ENCODE data around the gene PTGES3L.
"Not testable (repeated sequence)": the region's sequence is repeated elsewhere in the genome, so short reads cannot be mapped to it uniquely, and the experiment has no call there.

The PTGES3L gene

DNA sequence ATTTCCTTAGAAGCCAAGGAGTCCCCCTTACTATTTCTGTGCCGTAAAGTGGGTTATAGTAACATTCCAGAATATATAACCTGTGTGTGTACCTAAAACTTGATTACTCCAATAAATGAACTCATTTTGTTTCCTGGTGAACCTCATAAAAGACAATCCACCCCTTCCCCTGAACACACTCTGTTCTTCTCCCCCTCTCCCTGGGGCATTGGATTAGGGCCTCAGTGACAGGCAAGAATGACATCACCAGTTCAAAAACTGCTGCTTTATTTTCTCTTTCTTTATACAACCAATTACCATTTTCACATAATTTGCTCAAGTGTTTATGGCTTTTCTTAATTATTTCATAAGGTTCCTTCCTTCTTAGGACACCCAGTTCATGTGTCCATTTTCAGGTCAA is 33.1 kb downstream of the PTGES3L start:
- no peak overlapping the region for H3K4me3 ChIP-seq (ENCODE audit: low read depth, low read length)
- DNase-seq (ENCODE audit: low read depth), result no peak
- TF ChIP-seq CTCF (IDR thresholded peaks at IDR 0.05; ENCODE audit: insufficient read depth, low read depth, low read length, missing control alignments), result no peak

DNA sequence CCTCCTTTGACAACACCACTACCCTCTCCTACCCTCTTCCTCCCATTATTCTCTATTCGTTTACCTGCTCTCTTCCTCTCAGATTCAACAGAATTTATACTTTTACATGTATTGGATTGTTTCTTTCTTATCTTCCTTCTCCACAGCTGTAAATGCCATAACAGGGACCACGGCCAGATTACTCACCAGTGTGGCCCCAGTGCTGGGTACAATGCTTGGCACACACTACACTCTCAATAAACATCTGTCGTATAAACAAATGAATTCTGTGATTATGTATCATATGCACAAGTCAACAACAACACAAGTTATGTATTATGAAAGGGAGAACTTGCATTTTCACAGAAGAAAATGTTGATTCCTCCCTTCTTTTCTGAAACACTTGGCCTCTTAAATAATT is 35.7 kb downstream of the PTGES3L start:
- no peak overlapping the region for H3K4me3 ChIP-seq (ENCODE audit: low read depth, low read length)
- no peak for TF ChIP-seq CTCF (IDR thresholded peaks at IDR 0.05; ENCODE audit: insufficient read depth, low read depth, low read length, missing control alignments)
- no peak for DNase-seq (ENCODE audit: low read depth)

GRCh38 chr17:42937712-42938596 is 41.9 kb downstream of the PTGES3L start:
- TF ChIP-seq CTCF (IDR thresholded peaks at IDR 0.05; ENCODE audit: insufficient read depth, low read depth, low read length, missing control alignments), result peak; percentile 58
- H3K4me3 ChIP-seq (ENCODE audit: low read depth, low read length), result no peak overlapping the region
- peak; percentile 64 for DNase-seq (ENCODE audit: low read depth)

DNA sequence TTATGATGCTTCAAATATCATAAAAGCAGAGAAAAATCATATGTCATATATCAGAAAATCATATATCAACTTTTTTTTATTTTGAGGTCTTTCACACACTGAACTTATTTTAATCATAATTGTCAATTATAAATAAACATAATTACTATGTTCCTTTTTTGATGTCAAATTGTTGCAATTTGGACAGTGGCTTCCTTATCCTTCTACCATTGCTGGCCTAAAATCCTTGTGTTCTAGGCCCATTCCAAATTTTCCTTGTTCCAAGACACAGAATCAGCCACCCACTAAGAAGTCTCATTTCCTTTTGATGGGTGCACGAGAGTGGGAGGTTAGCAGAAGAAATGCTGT is 50.4 kb downstream of the PTGES3L start:
- DNase-seq (ENCODE audit: low read depth), result no peak
- H3K4me3 ChIP-seq (ENCODE audit: low read depth, low read length), result no peak overlapping the region
- TF ChIP-seq CTCF (IDR thresholded peaks at IDR 0.05; ENCODE audit: insufficient read depth, low read depth, low read length, missing control alignments), result no peak

GRCh38 chr17:42928714-42929496 is 51.0 kb downstream of the PTGES3L start:
- TF ChIP-seq CTCF (IDR thresholded peaks at IDR 0.05; ENCODE audit: insufficient read depth, low read depth, low read length, missing control alignments), result peak; percentile 61
- H3K4me3 ChIP-seq (ENCODE audit: low read depth, low read length), result no peak overlapping the region
- peak; percentile 87 for DNase-seq (ENCODE audit: low read depth)

DNA sequence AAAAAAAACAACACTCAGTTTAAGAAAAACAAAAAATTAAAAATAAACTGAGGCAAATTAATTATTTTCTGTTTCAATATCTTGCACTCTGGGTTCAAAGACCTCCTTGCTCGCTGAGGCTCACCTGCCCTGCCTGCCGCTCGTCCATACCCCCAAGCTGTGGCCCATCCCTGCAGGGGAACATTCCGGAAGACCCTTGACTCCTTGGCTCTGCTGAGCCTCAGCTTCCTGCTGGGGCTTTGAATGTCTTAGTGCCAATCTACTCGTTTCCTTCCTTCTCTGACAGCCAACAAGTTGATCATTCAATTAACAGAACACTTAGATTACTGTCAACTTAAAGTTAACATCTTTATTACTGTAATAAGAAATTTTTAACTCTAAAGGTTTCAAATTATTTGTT is 55.0 kb downstream of the PTGES3L start:
- no peak for TF ChIP-seq CTCF (IDR thresholded peaks at IDR 0.05; ENCODE audit: insufficient read depth, low read depth, low read length, missing control alignments)
- H3K4me3 ChIP-seq (ENCODE audit: low read depth, low read length), result no peak overlapping the region
- no peak for DNase-seq (ENCODE audit: low read depth)

DNA sequence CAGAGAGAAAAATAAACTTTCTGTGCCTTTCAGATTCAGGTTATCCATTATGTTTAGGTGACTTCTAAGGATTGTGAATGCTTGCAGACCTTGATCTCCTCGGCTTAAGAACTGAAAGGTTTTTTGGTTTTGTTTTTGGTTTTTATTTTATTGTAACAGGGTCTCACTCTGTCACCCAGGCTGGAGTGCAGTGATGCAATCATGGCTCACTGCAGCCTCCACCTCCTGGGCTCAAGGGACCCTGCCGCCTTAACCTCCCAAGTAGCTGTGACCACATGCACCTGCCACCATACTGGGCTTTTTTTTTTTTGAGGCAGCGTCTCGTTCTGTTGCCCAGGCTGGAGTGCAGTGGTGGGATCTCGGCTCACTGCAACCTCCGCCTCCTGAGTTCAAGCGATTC is 56.4 kb downstream of the PTGES3L start:
- not testable (repeated sequence) for DNase-seq (ENCODE audit: low read depth); H3K4me3 ChIP-seq (ENCODE audit: low read depth, low read length)

All from GM12865 (cell line).